Measurements from ENCODE around the gene MSN.

GRCh38 chrX:65740909-65741308 is 73.5 kb downstream of the MSN start:
- no peak for TF ChIP-seq POLR2AphosphoS5 (IDR thresholded peaks at IDR 0.05)
- TF ChIP-seq CTCF (IDR thresholded peaks at IDR 0.05), result no peak
- no peak for TF ChIP-seq POLR2A (IDR thresholded peaks at IDR 0.05)
- TF ChIP-seq EP300 (IDR thresholded peaks at IDR 0.05), result no peak
